GM12891 (cell line): ENCODE data around the gene SLC12A5.

Experiments
- POLR2A ChIP-seq: IDR thresholded peaks from 2 replicates; pipeline ENCODE4 v1.6.1; 2011; ENCODE audit warnings: low read depth, low read length, control low read depth
- POLR2AphosphoS5 ChIP-seq: IDR thresholded peaks from 2 replicates; pipeline ENCODE4 v1.6.1; 2011; ENCODE audit warnings: low read depth, low read length, control low read depth
- POU2F2 ChIP-seq: IDR thresholded peaks from 2 replicates; pipeline ENCODE4 v1.6.1; 2011; ENCODE audit warnings: low read depth, mild to moderate bottlenecking, control low read depth, low read length, moderate library complexity
- SPI1 ChIP-seq: IDR thresholded peaks from 2 replicates; pipeline ENCODE4 v1.6.1; 2011; ENCODE audit warnings: low read depth, low read length, control low read depth
- TAF1 ChIP-seq: IDR thresholded peaks from 2 replicates; pipeline ENCODE4 v1.6.1; 2011; ENCODE audit warnings: low read depth, low read length, control low read depth

DNA sequence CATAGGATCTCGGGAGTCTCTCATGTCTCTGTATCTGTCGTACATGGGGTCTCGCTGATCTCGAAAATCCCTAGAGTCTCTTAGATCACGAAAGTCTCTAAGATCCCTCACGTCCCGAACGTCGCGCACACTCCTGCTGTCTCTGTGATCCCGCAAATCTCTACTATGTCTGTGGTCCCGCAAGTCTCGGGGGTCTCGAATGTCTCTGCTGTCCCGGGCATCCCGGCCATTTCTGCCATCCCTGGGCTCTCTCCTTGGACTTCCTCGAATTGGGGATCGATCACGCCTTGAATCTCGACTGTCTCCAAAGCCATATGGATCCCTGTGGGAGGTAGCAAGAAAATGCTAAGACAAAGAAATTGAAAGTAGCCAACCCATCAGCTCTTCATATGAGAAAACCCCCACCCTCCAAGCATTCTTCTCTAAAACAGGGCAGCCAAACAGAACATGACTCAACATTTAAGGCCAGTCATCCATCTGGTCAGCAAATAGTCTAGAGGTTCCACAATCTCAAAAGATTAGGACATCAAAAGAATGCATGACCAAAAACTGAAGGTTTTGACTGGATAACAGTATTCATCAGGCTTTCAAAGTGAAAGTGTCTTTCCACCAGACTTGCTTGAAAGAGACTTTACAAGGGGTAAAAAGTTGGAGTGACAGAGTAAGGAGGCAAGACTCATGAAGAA lies 41.3 kb downstream of the SLC12A5 start:
- no peak for TF ChIP-seq TAF1
- no peak for TF ChIP-seq POU2F2
- no peak for TF ChIP-seq POLR2AphosphoS5
- TF ChIP-seq SPI1, result no peak
- no peak for TF ChIP-seq POLR2A
